ENCODE data around the gene TP53BP2.
"Not testable (repeated sequence)": the region's sequence is repeated elsewhere in the genome, so short reads cannot be mapped to it uniquely, and the experiment has no call there.

TP53BP2 gene, protein sequence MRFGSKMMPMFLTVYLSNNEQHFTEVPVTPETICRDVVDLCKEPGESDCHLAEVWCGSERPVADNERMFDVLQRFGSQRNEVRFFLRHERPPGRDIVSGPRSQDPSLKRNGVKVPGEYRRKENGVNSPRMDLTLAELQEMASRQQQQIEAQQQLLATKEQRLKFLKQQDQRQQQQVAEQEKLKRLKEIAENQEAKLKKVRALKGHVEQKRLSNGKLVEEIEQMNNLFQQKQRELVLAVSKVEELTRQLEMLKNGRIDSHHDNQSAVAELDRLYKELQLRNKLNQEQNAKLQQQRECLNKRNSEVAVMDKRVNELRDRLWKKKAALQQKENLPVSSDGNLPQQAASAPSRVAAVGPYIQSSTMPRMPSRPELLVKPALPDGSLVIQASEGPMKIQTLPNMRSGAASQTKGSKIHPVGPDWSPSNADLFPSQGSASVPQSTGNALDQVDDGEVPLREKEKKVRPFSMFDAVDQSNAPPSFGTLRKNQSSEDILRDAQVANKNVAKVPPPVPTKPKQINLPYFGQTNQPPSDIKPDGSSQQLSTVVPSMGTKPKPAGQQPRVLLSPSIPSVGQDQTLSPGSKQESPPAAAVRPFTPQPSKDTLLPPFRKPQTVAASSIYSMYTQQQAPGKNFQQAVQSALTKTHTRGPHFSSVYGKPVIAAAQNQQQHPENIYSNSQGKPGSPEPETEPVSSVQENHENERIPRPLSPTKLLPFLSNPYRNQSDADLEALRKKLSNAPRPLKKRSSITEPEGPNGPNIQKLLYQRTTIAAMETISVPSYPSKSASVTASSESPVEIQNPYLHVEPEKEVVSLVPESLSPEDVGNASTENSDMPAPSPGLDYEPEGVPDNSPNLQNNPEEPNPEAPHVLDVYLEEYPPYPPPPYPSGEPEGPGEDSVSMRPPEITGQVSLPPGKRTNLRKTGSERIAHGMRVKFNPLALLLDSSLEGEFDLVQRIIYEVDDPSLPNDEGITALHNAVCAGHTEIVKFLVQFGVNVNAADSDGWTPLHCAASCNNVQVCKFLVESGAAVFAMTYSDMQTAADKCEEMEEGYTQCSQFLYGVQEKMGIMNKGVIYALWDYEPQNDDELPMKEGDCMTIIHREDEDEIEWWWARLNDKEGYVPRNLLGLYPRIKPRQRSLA

DNA sequence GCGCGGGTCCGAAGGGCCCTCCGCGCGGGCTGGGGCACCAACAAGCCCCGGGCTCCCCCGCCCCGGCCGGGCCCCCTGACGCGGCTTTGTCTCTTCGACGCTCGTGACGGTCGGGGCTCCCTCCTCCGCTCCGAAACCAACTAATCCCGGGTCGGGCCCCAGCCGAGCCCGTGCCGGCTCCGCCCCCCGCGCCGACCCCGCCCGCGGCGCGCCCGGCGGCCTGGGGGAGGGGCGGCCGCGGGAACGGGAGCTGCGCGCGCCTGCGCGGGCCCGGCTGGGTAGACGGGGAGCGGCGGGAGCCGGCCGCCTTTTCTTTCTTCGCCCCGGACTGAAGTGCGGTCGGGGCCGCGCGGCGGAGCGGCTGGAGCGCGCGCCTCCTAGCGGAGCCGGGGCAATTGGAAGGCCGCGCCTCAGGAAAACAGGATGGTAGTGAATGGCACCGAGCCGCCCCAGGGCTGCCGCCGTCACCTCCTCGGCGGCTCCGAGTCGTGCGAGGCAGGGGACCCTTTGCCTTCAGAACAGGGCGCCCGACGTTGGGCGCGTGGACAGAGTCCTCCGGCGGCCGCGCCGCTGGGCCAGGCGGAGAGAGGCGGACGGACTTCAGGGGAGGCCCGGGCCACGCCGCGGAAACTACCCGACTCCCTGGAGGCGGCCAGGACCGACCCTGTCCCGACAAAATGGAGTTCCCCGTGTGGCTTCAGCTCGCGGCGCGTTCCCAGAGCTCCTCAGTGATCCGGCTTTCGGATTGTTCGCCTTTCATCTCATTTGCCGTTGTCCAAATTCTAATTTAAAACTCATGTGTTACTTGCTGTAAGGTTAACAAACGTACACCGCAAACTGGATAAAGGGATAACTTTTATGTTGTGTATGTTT lies at the start of gene TP53BP2:
Gene TP53BP2 (minus strand): TSS at position 138 of the 873 bp plus-strand sequence. CDS start 267 bp downstream, outside the sequence.
- peak; percentile 80 for DNase-seq (ENCODE audit: low read depth)

DNA sequence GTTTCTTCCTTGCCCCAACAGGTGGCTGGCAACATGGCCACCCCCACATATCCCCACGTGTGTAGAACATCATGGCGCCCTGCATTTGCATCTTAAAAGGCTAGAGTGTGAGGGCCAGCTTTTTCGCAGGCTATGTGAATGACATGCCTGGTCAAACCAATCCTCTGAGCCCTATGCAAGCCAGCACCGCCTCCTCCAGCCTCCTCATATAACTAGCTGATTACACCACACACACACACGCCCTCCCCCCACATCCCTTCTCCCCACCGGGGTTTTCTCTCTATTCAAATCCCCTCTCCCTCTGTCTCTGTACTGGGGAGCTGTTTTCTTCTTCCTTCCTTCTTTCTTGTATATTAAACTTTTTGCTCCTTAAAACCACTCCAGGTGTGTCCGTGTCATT lies 44.7 kb upstream of the TP53BP2 start:
- not testable (repeated sequence) for DNase-seq (ENCODE audit: low read depth)

DNA sequence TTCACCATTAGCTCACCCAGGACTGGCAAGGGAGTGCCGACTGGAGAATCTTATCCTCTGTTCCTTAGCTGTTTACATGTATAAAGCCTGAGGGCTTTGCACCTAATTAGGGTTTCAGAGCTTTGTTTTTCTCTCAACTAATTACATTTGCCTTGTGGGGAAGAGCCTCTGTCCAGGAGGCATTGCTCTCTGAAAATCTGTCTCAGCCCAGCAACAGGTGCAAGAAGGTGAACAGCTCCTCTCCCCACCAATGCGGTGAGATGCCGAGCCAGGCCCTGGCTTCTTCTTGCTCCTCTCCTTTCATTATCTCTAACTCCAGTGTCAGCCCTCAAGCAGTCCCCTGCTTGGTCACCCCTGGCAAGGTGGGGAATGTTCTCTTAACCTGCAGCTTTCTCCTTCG lies 43.6 kb upstream of the TP53BP2 start:
- not testable (repeated sequence) for DNase-seq (ENCODE audit: low read depth)

DNA sequence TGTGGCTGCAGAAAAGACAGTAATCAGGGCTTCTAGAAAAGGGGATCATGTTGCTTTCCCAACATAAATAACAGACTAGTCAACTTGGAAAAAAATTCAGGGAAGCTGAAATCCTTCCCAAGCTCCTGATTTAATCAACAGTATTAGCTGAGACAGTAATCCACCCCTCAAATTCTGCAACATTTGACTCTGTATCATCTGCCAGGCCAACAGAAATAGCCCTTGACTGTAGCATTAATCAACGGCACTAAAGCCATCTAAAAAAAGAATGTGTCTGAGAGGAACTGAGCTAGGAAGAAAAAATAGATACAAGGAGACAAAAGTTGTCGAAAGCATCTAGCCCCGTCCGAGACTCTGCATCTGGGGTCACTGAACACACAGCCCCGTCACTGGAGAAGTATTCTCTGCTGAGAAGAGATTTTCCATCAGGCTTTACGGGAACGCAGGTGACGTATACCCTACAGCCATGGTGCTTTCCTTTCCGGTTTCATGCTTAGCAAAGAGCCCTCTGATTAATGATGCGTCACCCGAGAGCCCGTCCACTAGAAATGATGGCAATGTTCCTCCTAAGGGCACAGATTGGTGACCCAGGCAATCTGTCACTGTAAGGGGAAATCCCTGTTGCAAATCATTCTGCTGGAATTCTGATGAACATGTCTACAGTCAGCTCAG lies 42.1 kb upstream of the TP53BP2 start:
- no peak for DNase-seq (ENCODE audit: low read depth)

DNA sequence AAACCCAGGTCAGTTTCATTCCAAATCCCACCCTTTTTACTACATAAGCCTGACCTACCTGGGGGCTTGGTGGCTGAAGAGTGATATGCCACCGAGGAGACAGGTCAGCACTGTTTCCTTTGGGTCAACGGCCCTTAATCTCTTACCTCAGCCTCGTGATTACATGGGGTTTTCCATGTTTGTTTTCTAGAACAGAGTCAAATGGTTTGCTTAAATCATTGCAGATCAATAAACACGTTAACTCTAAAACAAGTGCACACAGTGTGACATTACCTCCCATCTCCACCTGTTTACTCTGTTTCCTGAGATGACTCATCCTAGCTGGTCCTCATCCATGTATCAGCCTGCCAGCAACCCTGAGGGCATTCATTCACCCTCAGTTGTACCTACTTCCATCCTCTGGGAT lies 40.8 kb upstream of the TP53BP2 start:
- DNase-seq (ENCODE audit: low read depth): no peak

DNA sequence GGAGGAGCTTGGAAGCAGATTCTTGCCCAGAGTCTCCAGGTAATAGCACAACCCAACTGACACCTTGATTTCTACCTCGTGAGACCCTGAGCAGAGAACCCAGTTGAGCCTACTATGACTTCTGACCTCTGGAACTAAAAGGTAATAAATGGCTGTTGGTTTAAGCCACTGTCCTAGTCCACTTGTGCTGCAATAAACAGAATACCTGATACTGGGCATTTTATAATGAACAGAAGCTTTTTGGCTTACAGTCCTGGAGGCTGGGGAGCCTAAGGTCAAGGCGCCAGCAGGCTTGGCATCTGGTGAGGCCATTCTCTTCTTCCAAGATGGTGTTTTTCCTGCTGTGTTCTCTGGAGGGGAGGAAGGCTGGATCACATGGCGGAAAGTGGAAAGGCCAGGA lies 39.9 kb upstream of the TP53BP2 start:
- no peak for DNase-seq (ENCODE audit: low read depth)

DNA sequence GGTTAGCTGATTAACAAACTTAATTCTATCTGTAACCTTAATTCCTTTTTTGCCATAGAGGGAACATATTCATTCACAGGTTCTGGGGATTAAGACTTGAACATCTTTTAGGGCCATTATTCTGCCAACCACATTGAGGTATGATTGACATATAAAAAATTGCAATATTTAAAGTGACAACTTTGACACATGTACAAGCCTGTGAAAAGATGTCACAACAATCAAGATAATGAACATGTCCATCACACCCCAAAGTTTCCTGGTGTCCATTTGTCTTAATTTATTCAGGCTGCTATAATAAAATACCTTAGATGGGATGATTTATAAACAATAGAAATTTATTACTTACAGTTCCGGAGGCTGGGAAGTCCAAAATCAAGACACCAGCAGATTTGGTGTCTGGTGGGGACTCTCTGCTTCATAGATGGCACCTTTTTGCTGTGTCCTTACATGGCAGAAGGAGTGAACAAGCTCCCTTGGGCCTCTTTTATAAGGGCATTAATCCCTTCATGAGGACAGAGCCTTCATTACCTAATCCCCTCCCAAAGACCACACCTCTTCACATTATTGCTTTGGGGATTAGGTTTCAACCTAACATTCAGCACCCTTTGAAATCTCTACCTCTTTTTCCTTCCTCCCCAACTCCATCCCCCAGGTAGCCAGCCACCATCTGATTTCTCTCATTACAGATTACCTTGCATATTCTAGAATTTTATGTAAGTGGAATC lies 33.0 kb upstream of the TP53BP2 start:
- DNase-seq (ENCODE audit: low read depth): no peak

DNA sequence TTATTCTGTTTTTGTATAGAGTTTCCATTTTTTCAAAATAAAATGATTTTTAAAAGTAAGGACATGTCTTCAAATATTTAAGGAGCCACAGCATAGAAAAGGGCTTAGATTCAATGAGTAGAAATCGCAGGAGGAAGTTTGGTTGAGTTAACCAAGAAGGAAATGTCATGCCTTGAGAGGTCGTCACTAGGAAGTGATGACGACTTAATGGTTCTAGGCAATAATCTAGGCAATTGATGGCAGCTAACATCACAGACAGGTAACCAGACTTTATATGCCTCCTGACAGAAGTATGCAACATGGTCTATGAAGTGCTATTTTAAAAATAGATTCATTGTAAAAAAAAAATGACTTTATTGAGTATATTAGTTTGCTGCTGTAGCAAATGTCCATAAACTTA lies 32.1 kb upstream of the TP53BP2 start:
- no peak for DNase-seq (ENCODE audit: low read depth)

DNA sequence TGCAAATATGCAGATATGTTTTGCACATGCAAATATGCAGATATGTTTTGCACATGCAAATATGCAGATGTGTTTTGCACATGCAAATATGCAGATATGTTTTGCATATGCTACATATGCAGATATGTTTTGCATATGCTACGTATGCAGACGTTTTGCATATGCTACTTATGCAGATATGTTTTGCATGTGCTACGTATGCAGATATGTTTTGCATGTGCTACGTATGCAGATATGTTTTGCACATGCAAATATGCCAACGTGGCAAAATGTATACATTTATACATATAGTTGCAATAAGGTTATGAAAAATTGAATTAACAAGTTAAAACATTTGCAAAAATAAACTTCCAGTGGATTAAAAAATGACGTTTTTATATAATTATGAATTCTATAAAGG lies 30.8 kb upstream of the TP53BP2 start:
- DNase-seq (ENCODE audit: low read depth): no peak

DNA sequence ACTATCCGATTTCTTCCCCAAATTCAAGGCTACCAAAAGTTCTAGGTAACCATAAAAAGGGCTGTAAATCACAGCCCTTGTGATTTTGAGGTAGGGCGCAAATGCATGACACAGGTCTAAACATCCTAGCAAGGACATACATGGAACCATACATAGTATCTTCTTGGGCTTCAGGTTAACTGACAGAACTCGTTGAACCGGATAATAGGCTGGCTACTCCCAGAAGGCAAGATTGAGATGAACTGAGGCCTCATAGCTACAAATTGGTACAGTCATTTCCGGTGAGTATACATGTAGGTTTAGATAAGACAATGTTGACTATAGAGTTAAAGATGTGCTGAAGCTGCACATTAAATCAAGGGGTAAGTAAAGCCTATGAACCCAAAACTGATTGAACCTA lies 27.3 kb upstream of the TP53BP2 start:
- no peak for DNase-seq (ENCODE audit: low read depth)

DNA sequence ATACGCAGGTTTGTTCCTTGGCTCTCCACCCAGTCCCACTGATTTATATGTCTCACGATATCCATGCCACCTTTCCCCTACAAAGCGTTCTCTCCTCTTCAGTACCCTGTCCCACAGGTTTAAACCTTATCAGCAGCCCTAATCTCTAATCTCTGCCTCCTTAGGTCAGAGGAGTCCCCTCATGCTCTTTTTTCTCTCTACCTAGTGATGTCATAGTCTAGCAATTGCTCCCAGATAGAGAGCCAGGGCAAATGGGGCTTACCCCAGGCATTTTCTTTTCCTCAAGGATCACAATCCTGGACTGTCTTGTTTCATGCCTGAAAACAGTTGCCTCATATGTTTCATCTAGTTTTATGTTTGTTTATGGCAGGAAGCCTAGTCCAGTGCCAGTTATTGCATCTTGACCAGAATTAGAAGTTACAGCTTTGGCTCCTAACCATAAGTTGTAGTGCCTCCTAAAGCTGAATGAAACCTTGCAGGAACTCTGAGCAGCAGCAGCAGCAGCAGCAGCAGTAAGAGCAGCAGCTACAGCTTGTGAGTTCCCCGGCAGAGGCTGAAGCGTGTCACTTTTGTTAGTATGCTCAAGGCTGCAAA lies 26.7 kb upstream of the TP53BP2 start:
- DNase-seq (ENCODE audit: low read depth): no peak

DNA sequence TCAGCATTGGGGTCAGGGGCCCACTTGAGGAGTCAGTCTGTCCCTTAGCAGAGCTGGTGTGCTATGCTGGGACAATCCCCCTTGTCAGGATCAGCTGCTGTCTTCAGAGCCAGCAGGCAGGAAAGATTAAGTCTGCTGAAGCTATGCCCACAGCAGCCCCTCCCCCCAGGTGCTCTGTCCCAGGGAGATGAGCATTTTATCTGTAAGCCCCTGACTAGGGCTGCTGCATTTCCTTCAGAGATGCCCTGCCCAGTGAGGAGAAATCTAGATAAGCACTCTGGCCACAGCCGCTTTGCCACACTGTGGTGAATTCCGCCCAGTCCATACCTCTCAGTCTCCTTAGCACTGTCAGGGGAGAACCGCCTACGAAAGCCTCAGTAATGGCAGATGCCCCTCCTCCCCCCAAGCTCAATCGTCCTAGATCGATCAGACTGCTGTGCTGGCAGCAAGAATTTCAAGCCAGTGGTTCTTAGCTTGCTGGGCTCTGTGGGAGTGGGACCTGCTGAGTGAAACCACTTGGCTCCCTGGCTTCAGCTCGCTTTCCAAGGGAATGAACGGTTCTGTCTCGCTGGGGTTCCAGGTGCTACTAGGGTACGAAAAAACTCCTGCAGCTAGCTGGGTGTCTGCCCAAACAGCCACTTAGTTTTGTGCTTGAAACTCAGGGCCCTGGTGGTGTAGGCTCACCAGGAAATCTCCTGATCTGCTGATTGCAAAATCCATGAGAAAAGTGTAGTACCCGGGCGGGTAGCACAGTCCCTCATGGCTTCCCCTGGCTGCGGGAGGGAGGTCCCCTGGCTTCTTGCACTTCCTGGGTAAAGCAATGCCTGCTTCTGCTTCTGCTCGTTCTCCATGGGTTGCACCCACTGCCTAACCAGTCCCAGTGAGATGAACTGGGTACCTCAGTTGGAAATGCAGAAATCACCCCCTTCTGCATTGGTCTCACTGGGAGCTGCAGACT lies 25.1 kb upstream of the TP53BP2 start:
- no peak for DNase-seq (ENCODE audit: low read depth)

DNA sequence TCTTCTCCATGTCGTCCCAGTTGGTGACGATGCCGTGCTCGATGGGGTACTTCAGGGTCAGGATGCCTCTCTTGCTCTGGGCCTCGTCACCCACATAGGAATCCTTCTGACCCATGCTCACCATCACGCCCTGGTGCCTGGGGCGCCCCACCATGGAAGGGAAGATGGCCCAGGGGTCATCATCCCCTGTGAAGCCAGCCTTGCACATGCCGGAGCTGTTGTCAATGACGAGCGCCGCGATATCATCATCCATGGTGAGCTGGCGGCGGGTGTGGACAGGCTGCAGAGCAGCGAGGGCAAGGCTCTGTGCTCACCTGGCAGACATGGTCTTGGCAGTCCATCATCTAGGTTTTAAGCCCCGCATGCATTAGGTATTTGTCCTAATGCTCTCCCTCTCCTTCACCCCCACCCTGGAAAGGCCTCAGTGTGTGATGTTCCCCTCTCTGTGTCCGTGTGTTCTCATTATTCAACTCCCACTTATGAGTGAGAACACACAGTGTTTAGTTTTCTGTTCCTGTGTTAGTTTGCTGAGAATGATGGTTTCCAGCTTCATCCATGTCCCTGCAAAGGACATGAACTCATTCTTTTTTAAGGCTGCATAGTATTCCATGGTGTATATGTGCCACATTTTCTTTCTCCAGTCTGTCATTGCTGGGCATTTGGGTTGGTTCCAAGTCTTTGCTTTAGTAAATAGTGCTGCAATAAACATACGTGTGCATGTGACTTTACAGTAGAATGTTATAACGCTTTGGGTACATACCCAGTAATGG lies 19.0 kb upstream of the TP53BP2 start:
- not testable (repeated sequence) for DNase-seq (ENCODE audit: low read depth)

DNA sequence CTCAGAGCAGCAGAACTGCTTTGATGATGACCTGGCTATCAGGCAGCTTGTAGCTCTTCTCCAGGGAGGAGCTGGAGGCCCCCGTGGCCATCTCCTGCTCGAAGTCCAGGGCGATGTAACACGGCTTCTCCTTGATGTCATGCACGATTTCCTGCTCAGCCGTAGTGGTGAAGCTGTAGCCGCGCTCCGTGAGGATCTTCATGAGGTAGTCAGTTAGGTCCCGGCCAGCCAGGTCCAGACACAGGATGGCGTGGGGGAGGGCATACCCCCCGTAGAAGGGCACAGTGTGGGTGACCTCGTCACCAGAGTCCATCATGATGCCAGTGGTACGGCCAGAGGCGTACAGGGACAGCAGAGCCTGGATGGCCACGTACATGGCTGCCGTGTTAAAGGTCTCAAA lies 18.3 kb upstream of the TP53BP2 start:
- DNase-seq (ENCODE audit: low read depth): no peak

DNA sequence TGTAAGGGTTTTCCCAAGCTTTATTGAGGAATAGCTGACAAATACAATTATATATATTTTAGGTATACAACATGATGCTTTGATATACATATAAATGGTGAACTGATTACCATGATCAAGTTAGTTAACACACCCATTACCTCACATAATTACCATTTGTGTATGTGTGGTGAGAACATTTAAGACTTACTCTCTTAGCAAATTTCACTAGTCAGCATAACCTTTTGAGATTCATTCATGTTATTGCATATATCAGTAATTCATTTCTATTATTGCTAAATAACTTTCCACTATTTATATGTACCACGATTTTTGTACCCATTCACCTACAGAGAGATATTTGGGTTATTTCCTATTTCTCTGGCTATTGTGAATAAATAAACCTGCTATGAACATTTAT lies 16.2 kb upstream of the TP53BP2 start:
- no peak for DNase-seq (ENCODE audit: low read depth)

DNA sequence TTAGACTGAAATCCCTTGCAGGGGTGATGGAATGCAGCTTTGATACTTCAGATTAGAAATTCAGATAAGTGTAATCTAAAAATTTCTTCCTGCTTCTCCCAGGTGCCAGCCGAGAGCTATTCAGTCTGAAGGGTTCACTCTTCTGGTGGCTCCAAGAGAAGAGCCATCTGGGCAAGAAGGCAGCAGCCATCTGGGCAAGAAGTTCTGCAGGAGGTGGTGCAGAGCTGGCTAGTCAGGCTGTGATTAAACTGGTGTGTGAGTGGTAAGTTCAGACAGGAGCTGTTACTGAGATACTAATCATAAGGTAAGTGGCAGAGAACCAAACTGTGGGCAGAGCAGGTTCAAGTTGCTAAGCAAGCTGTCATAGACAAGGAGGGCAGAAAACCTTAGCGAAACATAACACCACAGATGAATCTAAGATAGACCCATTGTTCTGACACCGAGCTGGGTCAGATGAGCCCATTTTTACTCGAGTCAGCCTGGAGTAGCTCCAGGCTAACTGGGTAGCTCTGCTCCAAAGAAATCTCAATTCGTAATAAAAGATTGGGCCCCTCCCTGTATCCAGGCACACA lies 14.4 kb upstream of the TP53BP2 start:
- DNase-seq (ENCODE audit: low read depth): no peak

DNA sequence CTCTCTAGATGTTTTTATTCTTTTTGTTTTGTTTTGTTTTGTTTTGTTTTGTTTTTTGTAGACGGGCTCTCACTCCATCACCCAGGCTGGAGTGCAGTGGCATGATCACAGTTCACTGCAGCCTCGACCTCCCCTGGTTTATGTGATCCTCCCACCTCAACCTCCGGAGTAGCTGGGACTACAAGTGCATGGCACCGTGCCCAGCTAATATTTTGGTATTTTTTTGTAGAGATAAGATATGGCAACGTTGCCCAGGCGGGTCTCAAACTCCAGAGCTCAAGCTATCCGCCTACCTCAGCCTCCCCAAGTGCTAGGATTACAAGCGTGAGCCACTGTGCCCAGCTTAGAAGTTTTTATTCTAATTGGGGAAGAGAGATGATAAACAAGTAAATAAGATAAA lies 13.3 kb upstream of the TP53BP2 start:
- DNase-seq (ENCODE audit: low read depth): no peak

DNA sequence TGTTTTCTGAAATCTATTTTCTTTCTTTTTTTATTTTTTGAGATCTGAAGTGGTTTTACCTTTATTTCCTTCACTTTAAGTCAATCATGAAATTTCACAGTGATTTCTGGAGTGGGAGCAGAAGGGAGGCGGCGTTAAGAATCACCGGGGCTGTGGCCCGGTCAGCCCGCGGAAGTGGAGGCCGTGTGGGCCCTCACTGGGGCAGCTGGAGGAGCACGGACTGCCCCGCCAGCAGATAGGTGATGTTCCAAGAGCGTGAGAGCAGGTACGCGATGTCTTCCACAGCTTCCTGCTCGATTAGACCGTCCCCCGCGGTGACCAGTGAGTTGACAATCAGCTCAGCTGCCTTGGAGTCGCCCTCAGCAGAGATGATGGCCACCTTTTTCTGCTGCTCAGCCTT lies 10.6 kb upstream of the TP53BP2 start:
- no peak for DNase-seq (ENCODE audit: low read depth)

Data from stimulated activated CD4-positive, alpha-beta T cell treated with anti-CD3 and anti-CD28 coated beads, Interleukin-2, amount 100 ng/mL, for 4 hours (primary cell).